Measurements from ENCODE around the gene RFX7. TPM values are rescaled to one million over a fixed set of nuclear protein-coding genes. Genes with fewer than 3 reads are reported as not detected.

The RFX7 gene
- total and polyA plus RNA-seq, 2 of the 8 experiments (the other 6 are each of a cell fraction or from before 2014, with no cell fraction given): 10.4 to 40.9 TPM

GRCh38 chr15:56243163-56244037, at the start of gene RFX7 (continued):
- TF ChIP-seq NANOG (IDR thresholded peaks at IDR 0.05; ENCODE audit: insufficient read depth, low read depth, low read length, poor library complexity, severe bottlenecking) (peak; percentile 3), POLR2A (IDR thresholded peaks at IDR 0.05; ENCODE audit: control extremely low read depth in 1 of 2, low read depth in 2 of 2, low read length in 2 of 2) (peak; percentile 33 to 64; a peak in 2 of 3 replicates), ATF2 (IDR thresholded peaks at IDR 0.05; ENCODE audit: low read length) (no peak), KDM1A (IDR thresholded peaks at IDR 0.05; ENCODE audit: borderline replicate concordance, low read length) (peak; percentile 48; the same call in 1 of the 2 replicates), EGR1 (IDR thresholded peaks at IDR 0.05; ENCODE audit: borderline replicate concordance, low read depth, low read length) (no peak; the same call in 1 of the 2 replicates), SUZ12 (IDR thresholded peaks at IDR 0.05; ENCODE audit: low read length) (no peak), TBP (IDR thresholded peaks at IDR 0.05; ENCODE audit: low read depth, low read length) (peak; percentile 63; the same call in 1 of the 2 replicates), RBBP5 (IDR thresholded peaks at IDR 0.05; ENCODE audit: borderline replicate concordance, low read depth, low read length) (peak; percentile 45; the same call in 1 of the 2 replicates), YY1 (IDR thresholded peaks at IDR 0.05; ENCODE audit: low read depth, low read length) (peak; percentile 65), BCL11A (IDR thresholded peaks at IDR 0.05; ENCODE audit: low read depth in 2 of 2, low read length in 2 of 2) (no peak), SIN3A (conservative IDR thresholded peaks at IDR 0.05 in 1 of 2, IDR thresholded peaks at IDR 0.05 in 1 of 2; ENCODE audit: low read depth in 1 of 2, low read length in 2 of 2) (peak in 1 of 2 experiments; percentile 60; a peak in 1 of 4 replicates), NRF1 (IDR thresholded peaks at IDR 0.05; ENCODE audit: low read depth, low read length) (0 out of 2 replicates have a peak, but pooled peaks have one; percentile 26), HDAC2 (IDR thresholded peaks at IDR 0.05; ENCODE audit: borderline replicate concordance in 1 of 2, low read depth in 2 of 2, low read length in 2 of 2) (0 out of 4 replicates have a peak, but pooled peaks have one; percentile 28 to 36), CTCF (IDR thresholded peaks at IDR 0.05; ENCODE audit: control extremely low read depth in 1 of 3, insufficient read depth in 1 of 3, low read depth in 1 of 3, low read length in 3 of 3) (peak in 2 of 3 experiments; percentile 12 to 25; a peak in 1 of 4 replicates), ASH2L (IDR thresholded peaks at IDR 0.05; ENCODE audit: low read length) (peak; percentile 39), PHF8 (conservative IDR thresholded peaks at IDR 0.05; ENCODE audit: low read depth, low read length) (peak; percentile 61; the same call in 1 of the 2 replicates), TAF7 (optimal IDR thresholded peaks at IDR 0.05; ENCODE audit: borderline replicate concordance, low read depth, low read length) (peak; percentile 8)

Measured in H1 (cell line).